ENCODE data around the gene HNRNPR.
"Not testable (repeated sequence)": the region's sequence is repeated elsewhere in the genome, so short reads cannot be mapped to it uniquely, and the experiment has no call there.

HNRNPR gene

DNA sequence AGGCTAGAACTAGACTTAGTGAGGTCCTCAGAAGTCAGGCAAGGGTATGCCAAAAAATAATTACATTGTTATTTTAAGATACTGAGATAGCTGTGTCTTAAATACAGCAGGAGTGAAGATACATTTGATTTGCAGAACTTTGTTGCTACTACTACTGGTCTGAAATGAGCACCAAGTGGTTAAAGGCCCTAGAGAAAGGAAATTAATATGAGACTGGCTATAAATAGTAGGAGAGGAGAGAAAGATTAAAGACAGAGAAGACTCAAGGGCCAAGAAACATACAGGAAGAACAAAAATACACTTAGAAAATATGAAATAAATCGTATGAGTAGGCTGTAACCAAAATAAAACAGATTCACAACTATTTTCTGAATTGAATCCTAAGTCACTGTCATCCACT, 21.3 kb downstream of the HNRNPR start:
- DNase-seq: no peak

DNA sequence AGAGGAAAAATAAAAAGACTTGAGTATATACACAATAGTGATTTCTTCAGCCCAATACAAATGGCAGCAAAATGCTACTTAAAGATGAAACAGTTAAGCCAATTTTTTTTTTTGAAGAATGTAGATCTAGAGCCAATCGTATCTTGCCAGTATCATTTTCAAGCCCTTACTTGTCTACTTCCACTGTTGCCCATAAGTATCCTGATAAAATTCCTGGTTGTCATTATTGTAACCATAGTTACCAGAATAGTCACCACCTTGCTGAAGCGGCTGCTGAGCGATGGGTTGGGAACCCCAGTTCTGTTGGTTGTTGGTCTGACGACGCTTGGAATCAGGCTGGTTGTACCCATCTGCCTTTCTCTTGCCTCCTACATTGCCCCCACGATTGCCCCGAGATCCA, 33.8 kb downstream of the HNRNPR start:
- not testable (repeated sequence) for DNase-seq

DNA sequence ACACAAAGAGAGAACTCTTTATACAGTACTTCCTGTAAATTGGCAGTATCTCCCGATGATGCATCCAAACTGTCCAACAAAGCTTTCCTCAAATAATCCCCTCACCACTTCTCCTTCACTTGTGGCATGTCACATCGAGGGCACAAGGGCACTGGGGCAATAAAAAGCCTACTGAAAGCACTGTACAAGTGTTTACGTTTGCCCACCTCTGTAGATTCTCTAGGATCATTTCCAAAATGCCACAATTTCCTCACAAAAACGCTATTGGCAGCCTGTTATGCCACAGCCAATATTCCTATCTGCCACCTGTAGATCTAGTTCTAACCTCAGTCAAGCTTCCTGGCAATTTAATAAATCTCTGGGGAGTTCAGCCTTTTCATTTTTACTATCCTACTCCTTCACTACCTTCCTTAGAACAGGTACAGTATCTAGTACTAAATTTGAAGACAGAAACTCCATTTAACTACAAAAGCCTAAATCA, 39.9 kb downstream of the HNRNPR start:
- no peak for DNase-seq

DNA sequence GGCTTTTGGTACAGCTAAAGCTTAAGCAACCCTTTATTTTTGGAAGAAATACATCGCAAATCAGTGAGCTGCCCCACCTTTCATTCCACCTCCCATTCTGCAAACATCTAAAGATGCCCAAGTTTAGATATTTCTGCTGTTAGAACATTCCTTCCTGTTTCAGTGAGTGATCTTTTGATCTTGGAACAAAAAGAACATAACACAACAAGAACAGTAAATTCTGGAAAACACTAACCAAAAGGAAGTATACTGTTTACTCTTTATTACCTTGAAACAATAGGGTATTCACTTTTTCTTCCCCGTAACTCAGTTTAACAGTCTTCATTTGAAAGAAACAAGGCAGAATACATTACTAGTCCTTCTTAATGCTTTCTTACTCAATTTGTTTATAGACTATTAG, 40.6 kb downstream of the HNRNPR start:
- DNase-seq: no peak

DNA sequence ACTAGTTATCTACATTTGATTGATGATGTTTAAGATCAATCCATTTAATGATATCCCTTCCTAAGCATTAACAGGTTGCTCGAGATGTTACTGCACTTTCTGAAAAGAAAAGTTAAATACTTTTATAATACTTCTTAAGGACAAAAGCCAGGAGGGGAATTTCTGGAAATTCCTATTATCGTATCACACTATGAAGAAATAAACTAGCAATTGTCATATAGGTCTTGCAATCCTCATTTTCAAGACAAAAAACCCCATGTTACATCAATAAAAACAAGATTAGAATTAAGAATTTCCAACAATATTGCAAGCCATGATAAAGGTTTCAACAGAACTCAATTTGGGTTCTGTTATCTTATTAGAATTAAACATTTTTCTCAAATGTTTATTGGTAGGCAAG, 47.2 kb downstream of the HNRNPR start:
- DNase-seq: no peak

DNA sequence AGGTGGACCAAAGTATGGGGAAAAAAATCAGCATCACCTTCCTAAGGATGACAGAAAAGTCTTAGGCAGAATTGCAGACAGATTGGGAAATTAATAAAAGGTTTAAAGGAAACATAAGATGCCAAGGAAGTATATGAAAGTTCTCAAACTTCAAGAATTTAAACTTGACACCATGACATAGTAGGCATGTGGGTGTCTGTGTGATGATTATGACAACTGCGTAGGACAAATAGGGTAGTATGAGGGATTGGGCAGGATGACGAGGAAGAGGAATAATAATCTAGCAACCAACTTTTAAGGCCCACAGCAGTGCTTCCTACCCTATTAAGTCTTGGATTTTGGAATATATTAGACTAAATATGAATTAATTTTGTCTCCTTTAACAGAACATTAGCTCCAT, 52.4 kb downstream of the HNRNPR start:
- no peak for DNase-seq

DNA sequence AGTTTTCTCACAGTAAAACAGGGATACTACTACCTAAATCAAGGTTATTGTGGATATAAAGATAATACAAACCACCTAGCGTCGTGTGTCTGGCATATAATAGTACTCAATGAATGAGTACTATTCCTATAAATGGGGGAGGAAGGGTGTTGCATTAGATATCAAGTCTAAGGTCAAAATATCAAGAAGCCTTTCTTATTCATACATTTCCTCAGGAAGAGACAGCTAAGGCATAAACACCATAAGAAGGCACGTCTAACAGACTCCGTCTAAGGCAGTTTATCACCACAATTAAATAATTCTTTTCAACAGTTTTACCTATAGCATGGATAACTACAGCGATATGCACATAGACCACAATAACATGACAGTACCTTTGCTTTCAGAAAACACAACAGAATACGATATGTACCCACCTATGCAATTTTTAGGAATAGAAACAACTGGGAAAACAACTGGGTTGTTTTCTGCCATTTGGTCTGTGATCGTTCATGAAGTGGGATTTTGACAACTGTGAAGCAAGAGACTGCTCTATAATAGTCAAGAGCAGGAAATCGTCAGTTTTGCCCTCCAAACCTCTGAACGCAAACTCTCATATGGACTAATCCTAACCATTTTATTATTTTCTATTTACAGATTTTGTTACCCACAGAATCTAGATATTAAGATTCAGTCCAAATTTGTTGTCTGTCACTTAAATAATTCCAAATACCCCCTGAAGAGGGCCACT, 53.1 kb downstream of the HNRNPR start:
- DNase-seq: no peak

DNA sequence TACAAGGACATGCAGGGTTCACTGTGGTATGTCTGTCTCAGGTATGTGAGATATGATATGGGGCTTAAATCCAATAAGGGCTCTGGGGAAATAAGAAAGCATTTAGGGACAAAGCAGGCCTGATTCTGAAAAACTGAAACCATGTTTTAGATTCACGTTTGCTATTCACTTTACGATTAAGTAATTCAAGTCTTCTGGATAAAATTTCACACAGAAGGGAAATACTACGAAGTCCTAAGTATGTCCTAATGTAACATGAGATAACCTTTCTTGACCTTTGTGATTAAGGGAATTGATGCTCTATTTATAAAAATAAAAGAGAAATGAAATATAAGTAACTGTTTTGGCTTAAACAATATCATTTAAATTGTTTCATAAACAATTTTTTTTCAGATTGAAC, 55.4 kb downstream of the HNRNPR start:
- DNase-seq: no peak

DNA sequence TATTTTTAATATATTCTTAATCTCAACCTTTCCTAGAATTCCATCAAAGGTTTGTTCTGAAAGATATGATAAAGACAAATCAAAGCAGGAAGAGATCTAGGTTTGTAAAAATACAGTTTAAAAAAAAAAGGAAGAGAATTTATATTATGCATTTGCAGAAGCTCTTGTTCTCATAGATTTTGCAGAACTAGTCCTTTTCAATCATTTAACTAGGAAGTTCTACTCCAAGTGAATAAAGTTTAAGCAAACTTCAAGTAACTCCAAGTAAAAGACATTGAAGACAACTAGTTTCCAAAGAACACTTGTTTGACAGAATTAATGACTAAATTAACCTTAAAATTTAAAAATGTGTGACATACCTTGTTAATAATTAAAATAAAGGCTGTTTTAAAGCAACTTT, 55.9 kb downstream of the HNRNPR start:
- DNase-seq: no peak

DNA sequence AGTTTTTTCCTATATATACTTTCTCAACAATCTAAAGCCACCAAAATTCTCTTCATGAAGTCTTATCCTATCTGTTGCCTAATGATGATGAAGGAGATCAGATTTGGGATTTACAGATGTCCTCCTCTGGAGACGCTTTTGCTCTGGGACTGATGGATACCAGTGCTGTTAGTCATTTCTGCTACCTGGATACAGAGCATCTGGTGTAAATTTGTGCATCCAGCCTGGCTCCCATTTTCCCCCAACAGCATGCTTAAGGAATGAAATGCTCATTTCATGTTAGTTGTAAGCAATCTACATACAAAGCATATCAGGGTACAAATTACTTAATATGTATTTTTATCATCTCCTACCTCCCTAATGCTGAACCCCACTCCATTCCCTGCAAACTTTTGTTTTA, 57.7 kb downstream of the HNRNPR start:
- DNase-seq: peak; percentile 44

DNA sequence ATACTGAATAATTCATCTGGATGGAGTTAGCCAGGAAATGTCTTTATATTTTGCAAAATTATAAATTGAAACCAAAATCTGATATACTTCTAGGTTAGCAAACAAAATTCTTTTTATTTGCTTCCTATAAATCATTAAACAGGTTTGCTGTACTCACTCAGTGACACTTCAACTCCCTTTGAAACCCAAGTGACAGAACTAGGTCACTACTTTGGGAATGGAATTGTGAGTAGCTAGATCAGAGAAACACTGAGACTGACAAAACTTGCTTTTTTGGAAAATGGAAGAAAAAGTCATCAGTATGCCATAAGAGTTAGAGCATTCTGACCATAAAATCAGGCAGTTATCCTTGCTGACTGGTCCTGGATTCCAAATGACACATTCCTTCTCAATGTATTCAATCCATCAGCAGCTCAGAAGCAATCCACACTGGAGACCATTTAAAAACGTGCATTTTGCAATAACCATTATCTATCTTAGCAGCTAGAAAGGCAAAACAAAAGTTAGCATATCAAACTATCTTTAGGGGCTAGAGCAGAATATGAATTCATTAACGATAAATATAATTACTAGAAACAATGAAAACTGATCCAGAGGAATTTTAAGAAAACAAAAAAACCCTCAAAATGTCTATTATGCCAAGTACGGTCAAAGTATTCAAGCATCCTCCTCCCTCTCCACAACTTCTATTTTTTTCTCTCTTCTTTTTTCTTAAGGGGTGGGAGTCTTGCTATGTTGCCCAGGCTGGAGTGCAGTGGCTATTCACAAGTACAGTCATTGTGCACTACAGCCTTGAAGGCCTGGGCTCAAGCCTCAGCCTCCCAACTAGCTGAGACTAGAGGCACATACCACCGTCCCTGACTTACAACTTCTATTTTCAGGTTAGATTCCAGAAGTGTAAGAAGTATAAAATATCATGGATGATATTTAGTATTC, 60.1 kb downstream of the HNRNPR start:
- peak; percentile 77 for DNase-seq

DNA sequence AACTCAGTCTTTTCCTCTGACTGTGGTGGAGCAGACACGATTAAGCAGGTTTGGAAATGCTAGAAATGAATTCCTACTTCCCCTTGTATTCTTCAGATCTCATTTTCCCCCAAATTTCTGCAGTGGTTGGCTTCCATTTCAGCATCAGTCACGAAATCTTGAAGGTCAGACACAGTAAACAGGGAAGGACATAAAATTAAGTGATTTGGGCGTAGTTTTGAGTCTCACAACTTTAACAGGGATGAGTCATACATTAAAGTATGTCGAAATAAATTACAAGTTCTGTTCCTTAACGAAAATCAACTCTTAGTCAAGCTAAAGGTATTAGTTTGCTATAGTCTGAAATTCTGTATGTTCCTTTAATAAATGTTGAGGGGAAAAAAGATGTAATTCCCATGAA, 61.1 kb downstream of the HNRNPR start:
- peak; percentile 75 for DNase-seq

DNA sequence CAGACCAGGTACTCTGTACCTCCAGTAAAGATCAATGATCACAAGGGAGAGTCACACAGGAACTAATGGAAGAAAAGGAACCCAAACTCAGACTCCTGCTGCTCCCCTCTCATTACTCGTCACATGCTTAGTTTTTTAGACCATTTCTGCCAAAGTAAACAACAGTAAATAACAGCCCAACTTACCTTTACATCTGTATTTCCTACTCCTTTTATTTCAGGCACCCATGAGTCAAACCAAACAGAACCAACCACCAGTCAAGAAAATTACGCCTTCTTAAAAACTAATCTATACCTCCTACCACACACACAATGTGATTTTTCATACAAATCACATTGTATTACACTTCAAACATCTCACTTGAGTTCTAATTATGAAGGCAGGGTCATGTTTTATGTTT, 65.4 kb downstream of the HNRNPR start:
- no peak for DNase-seq

DNA sequence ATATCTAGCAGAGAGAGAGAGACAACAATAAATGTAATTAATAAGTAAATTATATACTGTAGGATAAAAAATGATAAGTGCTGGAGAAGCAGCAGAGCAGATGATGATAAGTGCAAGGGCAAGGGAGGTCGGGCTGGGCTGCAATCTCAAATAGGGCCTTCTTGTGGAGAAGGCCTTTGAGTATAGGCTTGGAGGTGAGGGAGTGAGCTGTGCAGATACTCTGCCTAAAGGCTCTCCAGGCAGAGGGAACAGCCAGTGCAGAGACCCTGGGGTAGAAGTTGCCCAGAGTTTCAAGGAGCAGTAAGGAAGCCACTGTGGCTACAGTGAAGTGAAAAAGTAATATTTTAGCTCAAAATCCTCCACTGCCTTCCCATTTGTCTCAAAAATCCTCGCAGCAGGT, 67.6 kb downstream of the HNRNPR start:
- DNase-seq: no peak

DNA sequence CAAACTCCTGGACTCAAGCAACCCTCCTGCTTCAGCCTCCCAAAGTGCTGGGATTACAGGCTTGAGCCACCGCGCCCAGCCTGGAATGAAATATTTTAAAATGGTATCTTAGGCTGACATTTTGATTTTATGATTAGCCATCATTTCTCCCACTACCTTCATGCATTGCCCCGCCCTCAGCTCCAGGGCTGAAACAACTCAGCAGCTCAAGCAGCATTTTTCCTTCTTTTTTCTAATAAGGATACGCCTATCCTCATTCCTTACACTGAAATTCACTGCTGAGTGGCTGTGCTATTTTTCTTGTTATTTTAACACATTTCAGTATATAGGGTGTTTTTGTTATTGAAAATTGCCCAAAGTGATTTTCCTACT, 70.0 kb downstream of the HNRNPR start:
- DNase-seq: no peak

DNA sequence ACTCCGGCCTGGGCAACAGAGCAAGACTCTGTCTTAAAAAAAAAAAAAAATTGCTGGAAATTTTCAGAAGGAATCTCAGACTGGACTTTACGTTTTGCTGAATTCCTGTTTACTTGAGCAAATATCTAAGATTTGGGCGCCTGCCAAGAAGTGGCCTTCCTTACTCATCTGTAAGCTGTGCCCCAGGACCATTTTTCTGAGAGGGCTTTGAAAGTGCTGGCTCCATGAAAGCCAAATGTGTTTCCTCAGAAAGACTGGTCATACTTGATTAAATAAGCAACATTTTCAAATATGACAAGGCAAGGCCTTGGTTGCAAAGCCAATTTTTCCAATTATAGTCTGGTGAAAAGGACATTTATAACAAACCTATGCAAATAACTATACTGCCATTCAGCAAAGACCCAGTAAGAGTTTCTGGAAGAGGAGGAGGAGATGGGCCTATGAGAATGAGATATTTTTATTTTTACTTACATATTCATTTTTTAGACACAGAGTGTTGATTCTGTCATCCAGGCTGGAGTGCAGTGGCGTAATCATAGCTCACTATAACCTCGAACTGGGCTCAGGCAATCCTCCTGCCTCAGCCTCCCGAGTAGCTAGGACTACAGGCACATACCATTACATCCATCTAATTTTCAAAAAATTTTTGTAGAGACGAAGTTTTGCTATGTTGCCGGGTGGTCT, 70.5 kb downstream of the HNRNPR start:
- peak; percentile 75 for DNase-seq

DNA sequence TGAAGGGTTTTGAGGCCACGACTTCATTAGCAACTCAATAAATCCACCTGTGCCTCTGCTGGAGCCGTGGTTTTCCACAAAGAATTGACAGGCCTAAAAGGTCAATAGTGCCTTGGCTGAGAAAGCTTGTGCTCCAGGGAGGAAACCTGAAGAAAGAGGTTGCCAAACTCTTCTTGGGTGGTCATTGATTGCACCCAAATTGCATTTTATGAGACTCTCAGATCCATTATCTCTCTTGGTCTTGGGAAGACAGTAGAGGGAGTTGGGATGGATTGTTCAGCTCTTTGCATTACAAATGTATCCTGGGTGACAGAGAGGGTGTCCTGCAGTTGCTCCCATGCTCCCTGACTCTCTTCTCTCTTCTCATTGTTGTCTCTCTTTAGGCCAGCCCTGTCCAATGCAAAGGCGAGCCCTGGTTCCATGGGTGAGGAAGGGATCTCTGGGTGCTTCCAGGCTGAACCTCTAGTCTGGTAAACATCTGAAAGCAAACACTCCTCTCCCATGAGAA, 80.7 kb downstream of the HNRNPR start:
- no peak for DNase-seq

DNA sequence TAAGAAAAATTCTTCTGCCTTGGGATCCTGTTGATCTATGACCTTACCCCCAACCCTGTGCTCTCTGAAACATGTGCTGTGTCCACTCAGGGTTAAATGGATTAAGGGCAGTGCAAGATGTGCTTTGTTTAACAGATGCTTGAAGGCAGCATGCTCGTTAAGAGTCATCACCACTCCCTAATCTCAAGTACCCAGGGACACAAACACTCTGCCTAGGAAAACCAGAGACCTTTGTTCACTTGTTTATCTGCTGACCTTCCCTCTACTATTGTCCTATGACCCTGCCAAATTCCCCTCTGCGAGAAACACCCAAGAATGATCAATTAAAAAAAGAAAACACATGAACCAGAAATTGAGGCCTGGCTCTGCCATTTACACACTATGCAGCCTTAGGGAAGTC, 86.0 kb downstream of the HNRNPR start:
- DNase-seq: not testable (repeated sequence)

DNA sequence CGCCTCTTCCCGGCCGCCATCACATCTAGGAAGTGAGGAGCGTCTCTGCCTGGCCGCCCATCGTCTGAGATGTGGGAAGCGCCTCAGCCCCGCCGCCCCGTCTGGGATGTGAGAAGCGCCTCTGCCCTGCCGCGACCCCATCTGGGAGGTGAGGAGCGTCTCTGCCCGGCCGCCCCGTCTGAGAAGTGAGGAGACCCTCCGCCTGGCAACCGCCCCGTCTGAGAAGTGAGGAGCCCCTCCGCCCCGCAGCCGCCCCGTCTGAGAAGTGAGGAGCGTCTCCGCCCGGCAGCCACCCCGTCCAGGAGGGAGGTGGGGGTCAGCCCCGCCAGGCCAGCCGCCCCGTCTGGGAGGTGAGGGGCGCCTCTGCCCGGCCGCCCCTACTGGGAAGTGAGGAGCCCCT, 86.7 kb downstream of the HNRNPR start:
- not testable (repeated sequence) for DNase-seq
